K562 (cell line): ENCODE results near the gene FAM20B. TPM values are rescaled to one million over a fixed set of nuclear protein-coding genes. Genes with fewer than 3 reads are reported as not detected.

Source experiments
- BDP1 ChIP-seq: IDR thresholded peaks from 3 replicates; pipeline ENCODE4 v1.6.1; 2011; ENCODE audit not compliant: insufficient read length, insufficient read depth
- BRF2 ChIP-seq: IDR thresholded peaks from 3 replicates; pipeline ENCODE4 v1.6.1; 2011; ENCODE audit warnings: borderline replicate concordance, mild to moderate bottlenecking; ENCODE audit not compliant: insufficient read length, insufficient read depth
- CCAR2 ChIP-seq: fragments of 200-400 bp; formaldehyde crosslinking; IDR thresholded peaks from 2 replicates; pipeline ENCODE4 v1.6.1; 2017; ENCODE audit warnings: mild to moderate bottlenecking, low read depth, low read length
- E4F1 ChIP-seq: fragments of 250-450 bp; sonication (Bioruptor Pico); IDR thresholded peaks from 2 replicates; pipeline ENCODE4 v1.5.0; 2021; ENCODE audit warnings: mild to moderate bottlenecking, borderline replicate concordance
- FOSL1 ChIP-seq: fragments of 200-800 bp; sonication (Bioruptor generic); conservative IDR thresholded peaks from 2 replicates; pipeline ENCODE4 v1.6.1; 2016; ENCODE audit warnings: missing genetic modification characterization, missing compliant biosample characterization
- NR1H2 ChIP-seq: sonication (generic); formaldehyde crosslinking; IDR thresholded peaks from 2 replicates; pipeline ENCODE4 v1.4.0; 2020; ENCODE audit warnings: mild to moderate bottlenecking, missing genetic modification reagents
- PRMT5 ChIP-seq: sonication (generic); formaldehyde crosslinking; IDR thresholded peaks from 2 replicates; pipeline ENCODE4 v1.5.0; 2020; ENCODE audit warnings: missing genetic modification reagents
- PRPF4 ChIP-seq: fragments of 200-400 bp; formaldehyde crosslinking; IDR thresholded peaks from one replicate; pipeline ENCODE4 v1.6.1; 2017; ENCODE audit warnings: low read length, low read depth, mild to moderate bottlenecking; ENCODE audit not compliant: insufficient read depth, poor library complexity, severe bottlenecking
- SRSF9 ChIP-seq: fragments of 200-400 bp; formaldehyde crosslinking; IDR thresholded peaks from 2 replicates; pipeline ENCODE4 v1.6.1; 2017; ENCODE audit warnings: low read depth, low read length, borderline replicate concordance
- TBL1XR1 ChIP-seq, 2 experiments: IDR thresholded peaks; 2 replicates each; pipeline ENCODE4 v1.6.1; 2012; ENCODE audit warnings: improper control_type of control experiment in 2 of 2, low read length in 2 of 2, mild to moderate bottlenecking in 1 of 2
- USF2 ChIP-seq: sonication (generic); formaldehyde crosslinking; IDR thresholded peaks from 2 replicates; pipeline ENCODE4 v1.5.0; 2020; ENCODE audit warnings: missing genetic modification reagents
- VEZF1 ChIP-seq: fragments of 200-800 bp; sonication (Bioruptor generic); IDR thresholded peaks from 2 replicates; pipeline ENCODE4 v1.6.1; 2017; ENCODE audit warnings: missing genetic modification characterization, missing compliant biosample characterization
- ZBTB7A ChIP-seq: IDR thresholded peaks from 2 replicates; pipeline ENCODE4 v1.6.1; 2011; ENCODE audit warnings: low read depth, mild to moderate bottlenecking, low read length, moderate library complexity, borderline replicate concordance; ENCODE audit not compliant: control insufficient read depth
- ZBTB9 ChIP-seq: fragments of 450-650 bp; formaldehyde crosslinking; IDR thresholded peaks from 2 replicates; pipeline ENCODE4 v1.4.0; 2020; ENCODE audit warnings: mild to moderate bottlenecking, moderate library complexity
- ZNF384 ChIP-seq: IDR thresholded peaks from 2 replicates; pipeline ENCODE4 v1.6.1; 2012; ENCODE audit warnings: low read depth, low read length, improper control_type of control experiment
- ZNF444 ChIP-seq: fragments of 250-450 bp; sonication (Bioruptor Pico); IDR thresholded peaks from 2 replicates; pipeline ENCODE4 v1.4.0; 2020; ENCODE audit warnings: mild to moderate bottlenecking, moderate library complexity
- ZNF449 ChIP-seq: fragments of 250-450 bp; sonication (Bioruptor Pico); IDR thresholded peaks from 2 replicates; pipeline ENCODE4 v1.8.0; 2022; ENCODE audit warnings: moderate library complexity, mild to moderate bottlenecking, inconsistent platforms
- polyA plus RNA-seq, 8 experiments: library from polyadenylated mRNA; depleted of rRNA in 4 of 8; stranded (reverse) in 5 of 8; unstranded in 3 of 8; fragments of >200 nt; fragmentation: Nextera tagmentation in 2 of 8; fragmentation: Illumina TruSeq in 1 of 8; extraction: Ambion mirVana in 2 of 8; extraction: Trizol in 1 of 8; gene quantifications; 2 replicates each; pipeline versions ENCODE4 v1.2.1 to v1.2.3, GENCODE V29; 2011 to 2014; ENCODE audit warnings: inconsistent platforms in 1 of 8, missing spikeins in 1 of 8
- total RNA-seq, 7 experiments: library from RNA; depleted of rRNA in 6 of 7; stranded (reverse); fragments of >200 nt in 6 of 7; fragmentation: Illumina TruSeq in 2 of 7; extraction: Trizol in 2 of 7; gene quantifications; 2 replicates each; pipeline versions ENCODE4 v1.2.1 to v1.2.3, GENCODE V29; 2011 to 2021; ENCODE audit warnings: low replicate concordance in 1 of 7

Gene FAM20B
- total and polyA plus RNA-seq, 9 of the 15 experiments (the other 6 are each of a cell fraction or from before 2014, with no cell fraction given) = 7.2 to 67.5 (median 42.9) TPM

- TF ChIP-seq ZNF449 (CRISPR knock-in tag) (no peak), ZNF444 (no peak), ZBTB7A (peak; percentile 99), USF2 (CRISPR knock-in tag) (no peak), VEZF1 (CRISPR knock-in tag) (peak; percentile 95), PRMT5 (CRISPR knock-in tag) (no peak), NR1H2 (0 out of 2 replicates have a peak, but pooled peaks have one; percentile 87), E4F1 (no peak), ZNF384 (no peak), CCAR2 (no peak), ZBTB9 (CRISPR knock-in tag) (peak; percentile 86), PRPF4 (peak; percentile 71), BRF2 (no peak), BDP1 (no peak), SRSF9 (no peak), TBL1XR1 (IDR thresholded peaks at IDR 0.05; ENCODE audit: low read length in 2 of 2) (no peak), FOSL1 (tag) (peak; percentile 58)
Observed at GRCh38 chr1:179025975-179026812, 500 bp downstream of the FAM20B start (continued).
